ENCODE data around the gene RPAP3. TPM values are rescaled to one million over a fixed set of nuclear protein-coding genes. Genes with fewer than 3 reads are reported as not detected.

RPAP3 gene
- total and polyA plus RNA-seq, 12 donors = 4.8 to 28.0 (median 20.9) TPM

DNA sequence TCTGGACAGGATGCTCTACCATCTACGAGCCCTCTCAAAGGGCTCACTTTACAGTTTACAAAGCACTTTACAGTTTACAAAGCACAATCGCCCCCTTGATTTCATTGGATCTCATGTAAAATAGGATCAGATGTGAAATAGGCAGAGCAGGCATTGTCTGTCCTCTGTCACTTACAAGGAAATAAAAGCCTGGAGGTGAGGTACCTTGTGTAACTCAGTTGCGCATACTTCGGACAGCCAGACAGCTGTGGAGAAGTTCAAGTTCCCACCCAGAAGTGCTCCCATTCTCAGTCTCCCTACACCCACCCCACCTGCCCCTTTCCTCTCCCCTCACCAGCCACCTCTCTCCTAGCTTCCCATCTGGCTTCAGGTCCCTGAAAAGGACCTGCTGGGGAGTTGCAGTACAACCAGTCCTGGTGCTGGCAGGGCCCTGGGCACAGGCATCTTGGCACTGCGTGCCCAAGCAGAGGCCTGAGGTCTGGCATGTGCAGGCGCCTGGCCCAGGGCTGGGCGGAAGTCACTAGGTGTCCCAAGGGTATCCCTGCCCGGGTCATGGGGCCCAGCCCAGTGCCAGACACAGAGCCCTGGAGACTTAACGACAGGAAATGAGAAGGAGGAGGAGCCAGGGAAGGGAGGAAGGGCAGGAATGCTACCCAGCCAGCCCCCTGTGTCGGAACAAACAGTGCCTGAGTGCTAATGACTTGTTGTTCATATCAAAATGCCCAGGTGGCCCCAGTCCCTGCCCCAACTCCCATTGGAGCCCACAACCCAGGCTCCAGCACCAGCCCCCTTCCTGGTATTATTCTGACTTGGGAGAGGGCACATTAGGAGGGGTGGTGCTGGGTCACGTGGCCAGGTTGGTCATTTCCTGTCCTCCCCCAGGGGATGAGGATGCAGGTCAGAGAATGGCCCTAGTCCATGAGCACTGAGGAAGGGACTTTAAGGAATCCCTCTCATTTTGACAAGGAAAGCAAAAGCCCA, 47.5 kb upstream of the RPAP3 start:
- TF ChIP-seq, protein P1, sequence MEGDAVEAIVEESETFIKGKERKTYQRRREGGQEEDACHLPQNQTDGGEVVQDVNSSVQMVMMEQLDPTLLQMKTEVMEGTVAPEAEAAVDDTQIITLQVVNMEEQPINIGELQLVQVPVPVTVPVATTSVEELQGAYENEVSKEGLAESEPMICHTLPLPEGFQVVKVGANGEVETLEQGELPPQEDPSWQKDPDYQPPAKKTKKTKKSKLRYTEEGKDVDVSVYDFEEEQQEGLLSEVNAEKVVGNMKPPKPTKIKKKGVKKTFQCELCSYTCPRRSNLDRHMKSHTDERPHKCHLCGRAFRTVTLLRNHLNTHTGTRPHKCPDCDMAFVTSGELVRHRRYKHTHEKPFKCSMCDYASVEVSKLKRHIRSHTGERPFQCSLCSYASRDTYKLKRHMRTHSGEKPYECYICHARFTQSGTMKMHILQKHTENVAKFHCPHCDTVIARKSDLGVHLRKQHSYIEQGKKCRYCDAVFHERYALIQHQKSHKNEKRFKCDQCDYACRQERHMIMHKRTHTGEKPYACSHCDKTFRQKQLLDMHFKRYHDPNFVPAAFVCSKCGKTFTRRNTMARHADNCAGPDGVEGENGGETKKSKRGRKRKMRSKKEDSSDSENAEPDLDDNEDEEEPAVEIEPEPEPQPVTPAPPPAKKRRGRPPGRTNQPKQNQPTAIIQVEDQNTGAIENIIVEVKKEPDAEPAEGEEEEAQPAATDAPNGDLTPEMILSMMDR (IDR thresholded peaks at IDR 0.05) = no peak
- intact Hi-C loops (cut with DNase I) = loop anchor here in 2 of 10 donors (2.0 to 10.0 kb wide), 2 partner anchors 17 to 789 kb away; no protein-coding TSS in a partner anchor
- peaks cover 0 to 42% (median 0%) of the 10 kb centered on the region in 9 donors for H3K36me3 ChIP-seq
- ATAC-seq = peak; percentile 76 to 94 (median 90)
- no peaks in the 10 kb centered on the region for H3K27me3 ChIP-seq
- DNase-seq = peak; percentile 84 to 87
- peak overlapping the region in 6 of 10 donors; percentile 6 to 60 (median 12) for H3K4me3 ChIP-seq
- H3K27ac ChIP-seq = peak overlapping the region; percentile 71 to 91 (median 86)
- 36 to 39% methylated on average over 11 of the region's 11 CpGs for WGBS, 2 donors
- H3K9me3 ChIP-seq = no peaks in the 10 kb centered on the region
- H3K4me1 ChIP-seq = peaks cover 37 to 75% (median 59%) of the 10 kb centered on the region in 9 donors

DNA sequence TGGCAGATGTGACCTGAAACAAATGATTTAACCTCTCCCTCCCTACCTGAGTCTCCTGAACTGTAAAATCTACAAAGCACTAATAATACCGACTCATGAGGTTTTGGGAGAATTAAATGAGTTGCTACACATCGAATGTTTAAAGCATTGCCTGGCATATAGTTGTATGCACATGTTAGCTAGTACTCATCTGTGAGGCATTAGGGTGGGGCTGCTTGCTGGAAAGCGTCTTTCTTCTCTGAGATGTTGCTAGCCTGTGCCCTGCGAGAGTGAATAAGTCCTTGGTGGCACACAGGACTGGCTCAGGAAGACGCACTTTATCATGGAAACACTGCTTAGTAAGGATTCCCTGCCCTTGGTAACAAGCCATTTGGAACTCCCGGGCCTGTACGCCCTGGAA, 46.7 kb upstream of the RPAP3 start:
- Histone ChIP-seq H3K4me1 (peaks cover 34 to 67% (median 55%) of the 10 kb centered on the region in 9 donors), H3K36me3 (peaks cover 0 to 50% (median 0%) of the 10 kb centered on the region in 9 donors)

DNA sequence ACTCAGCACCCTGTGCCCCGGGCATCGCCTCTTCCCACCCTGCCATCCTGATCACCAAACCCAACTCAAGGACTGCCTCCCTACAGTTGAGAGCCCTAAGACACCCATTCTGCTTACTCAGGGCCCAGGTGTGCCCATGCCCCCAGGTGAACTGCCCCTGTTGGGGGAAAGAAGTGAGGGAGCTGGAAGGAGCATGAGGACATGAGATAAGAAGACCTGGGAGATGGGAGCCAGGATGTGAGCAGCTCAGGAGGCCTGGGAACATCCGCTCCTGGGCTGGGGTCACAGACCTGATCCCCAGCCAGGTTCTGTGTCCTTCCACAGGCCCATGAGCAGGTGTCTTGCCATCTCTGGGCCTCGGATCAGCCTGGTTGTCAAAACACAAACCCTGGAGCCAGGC, 46.3 kb upstream of the RPAP3 start:
- no peaks in the 10 kb centered on the region for H3K27me3 ChIP-seq
- ATAC-seq (no peak), DNase-seq (no peak)
- 89 to 90% methylated on average over 4 of the region's 4 CpGs for WGBS, 2 donors
- TF ChIP-seq, protein P1 (IDR thresholded peaks at IDR 0.05) = no peak
- no peaks in the 10 kb centered on the region for H3K9me3 ChIP-seq
- peaks cover 34 to 63% (median 55%) of the 10 kb centered on the region in 9 donors for H3K4me1 ChIP-seq
- intact Hi-C loops (cut with DNase I) = loop anchor here in 3 of 10 donors (1.0 to 10.0 kb wide), 3 partner anchors 10 to 787 kb away; no protein-coding TSS in a partner anchor
- no peak overlapping the region for H3K4me3 ChIP-seq
- H3K27ac ChIP-seq = peak overlapping the region in 7 of 10 donors; percentile 72 to 91 (median 88)
- H3K36me3 ChIP-seq = peaks cover 0 to 54% (median 0%) of the 10 kb centered on the region in 9 donors

More for the DNA sequence above, 46.7 kb upstream of the RPAP3 start:
- DNase-seq = no peak
- Histone ChIP-seq H3K4me3 (no peak overlapping the region), H3K9me3 (no peaks in the 10 kb centered on the region), H3K27ac (peak overlapping the region; percentile 71 to 91 (median 86)), H3K27me3 (no peaks in the 10 kb centered on the region)
- WGBS, 2 donors = 65 to 68% methylated on average over 7 of the region's 7 CpGs
- TF ChIP-seq, protein P1 (IDR thresholded peaks at IDR 0.05) = no peak
- intact Hi-C loops (cut with DNase I) = loop anchor here in 3 of 10 donors (1.0 to 10.0 kb wide), 3 partner anchors 10 to 788 kb away; no protein-coding TSS in a partner anchor
- no peak for ATAC-seq

DNA sequence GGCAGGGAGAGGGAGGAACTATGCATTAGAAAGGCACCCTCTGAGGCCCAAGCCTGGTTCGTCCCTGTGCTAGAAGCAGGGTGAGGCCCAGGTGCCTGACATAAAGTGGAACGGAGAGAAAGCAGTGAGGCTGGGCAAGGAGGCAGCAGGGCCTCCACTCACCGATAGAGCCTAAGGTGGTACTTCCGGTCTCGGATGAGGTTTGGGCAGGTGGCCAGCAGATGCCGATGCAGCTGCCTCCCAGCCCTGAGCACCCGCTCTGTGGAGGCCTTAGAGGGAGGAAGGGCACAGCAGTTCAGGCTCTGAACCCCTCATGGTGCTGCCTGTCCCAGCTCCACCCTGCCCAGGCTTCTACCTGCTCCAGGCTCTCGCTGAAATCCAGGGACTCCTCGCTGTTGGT, 45.7 kb upstream of the RPAP3 start:
- H3K4me1 ChIP-seq = peaks cover 34 to 58% (median 52%) of the 10 kb centered on the region in 9 donors
- TF ChIP-seq, protein P1 (IDR thresholded peaks at IDR 0.05) = no peak
- intact Hi-C loops (cut with DNase I) = loop anchor here in 1 of 10 donors (10.0 kb wide), 1 partner anchor 787 kb away; no protein-coding TSS in a partner anchor
- no peaks in the 10 kb centered on the region for H3K27me3 ChIP-seq
- H3K4me3 ChIP-seq = no peak overlapping the region
- H3K9me3 ChIP-seq = no peaks in the 10 kb centered on the region
- WGBS, 2 donors = 63 to 75% methylated on average over 9 of the region's 9 CpGs
- peaks cover 0 to 60% (median 0%) of the 10 kb centered on the region in 9 donors for H3K36me3 ChIP-seq
- peak overlapping the region in 5 of 10 donors; percentile 25 to 89 (median 85) for H3K27ac ChIP-seq
- ATAC-seq (no peak), DNase-seq (no peak)

Measured in heart right ventricle (tissue), 16 donors.